HG03108 (cell line): Measurements from ENCODE around the gene NKD1.
"Not testable (repeated sequence)": the region's sequence is repeated elsewhere in the genome, so short reads cannot be mapped to it uniquely, and the experiment has no call there.

ENCODE experiments used
- ATAC-seq: cut with Tn5 transposase; IDR thresholded peaks from one replicate; pipeline ENCODE4 v1.9.1; 2021; ENCODE audit warnings: moderate library complexity; ENCODE audit not compliant: unreplicated experiment

The NKD1 gene

GRCh38 chr16:50548125-50548908 is at the start of gene NKD1:
Gene NKD1 (plus strand): TSS chr16:50548396. CDS start chr16:50548554, 158 bp downstream.
- ATAC-seq = peak; percentile 52

GRCh38 chr16:50498431-50499155 is 49.6 kb upstream of the NKD1 start:
- ATAC-seq = no peak

- no peak for ATAC-seq
Observed at GRCh38 chr16:50499254-50499653, 48.9 kb upstream of the NKD1 start.

- ATAC-seq = no peak
Observed at GRCh38 chr16:50500171-50500874, 47.9 kb upstream of the NKD1 start.

GRCh38 chr16:50501251-50501650 is 46.9 kb upstream of the NKD1 start:
- ATAC-seq = no peak

- no peak for ATAC-seq
Observed at GRCh38 chr16:50501986-50502615, 46.1 kb upstream of the NKD1 start.

GRCh38 chr16:50502616-50503011 is 45.6 kb upstream of the NKD1 start:
- no peak for ATAC-seq

- ATAC-seq = not testable (repeated sequence)
Observed at GRCh38 chr16:50503868-50504531, 44.2 kb upstream of the NKD1 start.

GRCh38 chr16:50505115-50505514 is 43.1 kb upstream of the NKD1 start:
- ATAC-seq = no peak

GRCh38 chr16:50505714-50506542 is 42.3 kb upstream of the NKD1 start:
- ATAC-seq = no peak

- no peak for ATAC-seq
Observed at GRCh38 chr16:50506543-50506937, 41.7 kb upstream of the NKD1 start.

- no peak for ATAC-seq
Observed at GRCh38 chr16:50507397-50507796, 40.8 kb upstream of the NKD1 start.

- no peak for ATAC-seq
Observed at GRCh38 chr16:50509521-50510341, 38.5 kb upstream of the NKD1 start.

- ATAC-seq = no peak
Observed at GRCh38 chr16:50515218-50515617, 33.0 kb upstream of the NKD1 start.

GRCh38 chr16:50516401-50516800 is 31.8 kb upstream of the NKD1 start:
- ATAC-seq = no peak

GRCh38 chr16:50516890-50517289 is 31.3 kb upstream of the NKD1 start:
- ATAC-seq = no peak

- no peak for ATAC-seq
Observed at GRCh38 chr16:50517450-50518252, 30.5 kb upstream of the NKD1 start.

- no peak for ATAC-seq
Observed at GRCh38 chr16:50519001-50519400, 29.2 kb upstream of the NKD1 start.
